GM23338 (cell line): ENCODE data around the gene MAP3K4. TPM values are rescaled to one million over a fixed set of nuclear protein-coding genes. Genes with fewer than 3 reads are reported as not detected.

ENCODE experiments used
- ATAC-seq: fragments of 200-7000 bp; cut with Tn5 transposase; 3 replicates; pipeline ENCODE4 v1.9.1; 2020
- DNase-seq: peaks from one replicate; pipeline ENCODE4 v3.0.0-alpha.2; 2015; ENCODE audit warnings: low spot score
- H2AFZ ChIP-seq: fragments of 200-600 bp; sonication (generic); 2 replicates; pipeline ENCODE4 v1.8.0; 2016; ENCODE audit warnings: antibody characterized with exemption, mild to moderate bottlenecking, moderate library complexity
- H3F3A ChIP-seq: fragments of 200-600 bp; sonication (generic); replicated peaks from 2 replicates; pipeline ENCODE4 v1.8.0; 2017; ENCODE audit warnings: antibody characterized with exemption, mixed run types, low read depth
- H3K27ac ChIP-seq: fragments of 200-600 bp; sonication (generic); 2 replicates; pipeline ENCODE4 v1.6.1; 2016; ENCODE audit warnings: low read depth
- H3K27me3 ChIP-seq: fragments of 200-600 bp; sonication (generic); 2 replicates; pipeline ENCODE4 v1.8.0; 2016; ENCODE audit warnings: mild to moderate bottlenecking, mixed run types, moderate library complexity; ENCODE audit not compliant: insufficient read depth
- H3K36me3 ChIP-seq: fragments of 200-600 bp; sonication (generic); 2 replicates; pipeline ENCODE4 v1.8.0; 2016; ENCODE audit warnings: mild to moderate bottlenecking; ENCODE audit not compliant: insufficient read depth
- H3K4me1 ChIP-seq: fragments of 200-600 bp; sonication (generic); 2 replicates; pipeline ENCODE4 v1.8.0; 2016; ENCODE audit warnings: mild to moderate bottlenecking, moderate library complexity; ENCODE audit not compliant: insufficient read depth
- H3K4me2 ChIP-seq: fragments of 200-600 bp; sonication (generic); 2 replicates; pipeline ENCODE4 v1.7.1; 2017; ENCODE audit warnings: mixed run types
- H3K4me3 ChIP-seq: fragments of 200-600 bp; sonication (generic); 2 replicates; pipeline ENCODE4 v1.6.1; 2016; ENCODE audit warnings: mixed run types
- H3K79me2 ChIP-seq: fragments of 200-600 bp; sonication (generic); replicated peaks from 2 replicates; pipeline ENCODE4 v1.8.0; 2017; ENCODE audit warnings: mild to moderate bottlenecking; ENCODE audit not compliant: insufficient read depth
- H3K9me2 ChIP-seq: fragments of 200-600 bp; sonication (generic); 2 replicates; pipeline ENCODE4 v1.8.0; 2017; ENCODE audit not compliant: insufficient read depth
- H4K20me1 ChIP-seq: fragments of 200-600 bp; sonication (generic); replicated peaks from 2 replicates; pipeline ENCODE4 v1.8.0; 2017; ENCODE audit warnings: mild to moderate bottlenecking; ENCODE audit not compliant: insufficient read depth
- H3K27ac Mint-ChIP-seq: 2 replicates; pipeline ENCODE4 v1.8.0; 2020; ENCODE audit warnings: inconsistent platforms, mild to moderate bottlenecking, moderate library complexity, mixed read lengths
- H3K27me3 Mint-ChIP-seq: 3 replicates; pipeline ENCODE4 v1.8.0; 2022; ENCODE audit warnings: low read depth, mild to moderate bottlenecking, moderate library complexity, mixed read lengths, inconsistent platforms; ENCODE audit not compliant: insufficient read depth, poor library complexity
- H3K36me3 Mint-ChIP-seq: 3 replicates; pipeline ENCODE4 v1.8.0; 2021; ENCODE audit warnings: low read depth, mild to moderate bottlenecking, inconsistent platforms, moderate library complexity, mixed read lengths
- H3K4me1 Mint-ChIP-seq: 3 replicates; pipeline ENCODE4 v1.8.0; 2020; ENCODE audit warnings: mild to moderate bottlenecking, inconsistent platforms, mixed read lengths
- H3K4me3 Mint-ChIP-seq: 3 replicates; pipeline ENCODE4 v1.8.0; 2021; ENCODE audit warnings: moderate library complexity, mild to moderate bottlenecking, inconsistent platforms, mixed read lengths
- H3K9me3 Mint-ChIP-seq: 3 replicates; pipeline ENCODE4 v1.8.0; 2020; ENCODE audit warnings: moderate library complexity, mild to moderate bottlenecking, inconsistent platforms, mixed read lengths
- CREB1 ChIP-seq: fragments of 250-450 bp; sonication (Bioruptor Pico); IDR thresholded peaks from 2 replicates; pipeline ENCODE4 v1.5.0; 2020; ENCODE audit warnings: low read depth, mild to moderate bottlenecking, moderate library complexity
- EZH2 ChIP-seq: fragments of 200-600 bp; sonication (generic); IDR thresholded peaks from one replicate; pipeline ENCODE4 v1.8.0; 2017; ENCODE audit warnings: antibody characterized with exemption, mild to moderate bottlenecking, low read depth; ENCODE audit not compliant: unreplicated experiment
- EZH2phosphoT487 ChIP-seq: fragments of 200-600 bp; sonication (generic); IDR thresholded peaks from one replicate; pipeline ENCODE4 v1.8.1; 2018; ENCODE audit warnings: antibody characterized with exemption; ENCODE audit not compliant: unreplicated experiment
- JUNB ChIP-seq: IDR thresholded peaks from one replicate; pipeline ENCODE4 v1.6.1; 2016; ENCODE audit warnings: antibody characterized with exemption; ENCODE audit not compliant: unreplicated experiment
- NANOG ChIP-seq: IDR thresholded peaks from 2 replicates; pipeline ENCODE4 v1.6.1; 2016; ENCODE audit warnings: antibody characterized with exemption, borderline replicate concordance
- POLR2AphosphoS5 ChIP-seq: IDR thresholded peaks from 2 replicates; pipeline ENCODE4 v1.6.1; 2016; ENCODE audit warnings: antibody characterized with exemption, low read depth
- STAT1 ChIP-seq: IDR thresholded peaks from one replicate; pipeline ENCODE4 v1.6.1; 2016; ENCODE audit warnings: antibody characterized with exemption; ENCODE audit not compliant: unreplicated experiment
- ZNF114 ChIP-seq: fragments of 250-450 bp; sonication (Bioruptor Pico); IDR thresholded peaks from 2 replicates; pipeline ENCODE4 v1.5.0; 2020; ENCODE audit warnings: mild to moderate bottlenecking, moderate library complexity
- ZNF331 ChIP-seq: fragments of 250-450 bp; sonication (Bioruptor Pico); IDR thresholded peaks from 2 replicates; pipeline ENCODE4 v1.5.0; 2020; ENCODE audit warnings: low read depth, mild to moderate bottlenecking, moderate library complexity
- polyA plus RNA-seq: library from polyadenylated mRNA; unstranded; fragments of >200 nt; fragmentation: Nextera tagmentation; extraction: Ambion mirVana; gene quantifications from 2 replicates; pipeline ENCODE4 v1.2.1, GENCODE V29; 2016
- total RNA-seq: library from RNA; depleted of rRNA; stranded (reverse); fragments of >200 nt; shearing (Covaris generic); gene quantifications from 2 replicates; pipeline ENCODE4 v1.2.3, GENCODE V29; 2014
- TF ChIP-seq, protein P1 (sequence below): IDR thresholded peaks from one replicate; pipeline ENCODE4 v1.6.1; 2018; ENCODE audit warnings: antibody characterized with exemption; ENCODE audit not compliant: unreplicated experiment
- TF ChIP-seq, protein P2 (sequence below), 2 experiments: fragments of 200-600 bp in 1 of 2; sonication (generic) in 1 of 2; conservative IDR thresholded peaks; 2 replicates each; pipeline versions ENCODE4 v1.5.1 to v1.6.1; 2016 to 2017; ENCODE audit warnings: antibody characterized with exemption in 2 of 2, low read depth in 2 of 2, mild to moderate bottlenecking in 2 of 2, moderate library complexity in 1 of 2
- TF ChIP-seq, protein P3 (sequence below): fragments of 250-450 bp; sonication (Bioruptor Pico); IDR thresholded peaks from 2 replicates; pipeline ENCODE4 v1.5.0; 2020; ENCODE audit warnings: mild to moderate bottlenecking, moderate library complexity
- TF ChIP-seq, protein P4 (sequence below): IDR thresholded peaks from 2 replicates; pipeline ENCODE4 v1.6.1; 2016; ENCODE audit warnings: antibody characterized with exemption

Gene MAP3K4
- total and polyA plus RNA-seq, 2 experiments from 2014 or later, result 44.4 to 48.8 TPM

DNA sequence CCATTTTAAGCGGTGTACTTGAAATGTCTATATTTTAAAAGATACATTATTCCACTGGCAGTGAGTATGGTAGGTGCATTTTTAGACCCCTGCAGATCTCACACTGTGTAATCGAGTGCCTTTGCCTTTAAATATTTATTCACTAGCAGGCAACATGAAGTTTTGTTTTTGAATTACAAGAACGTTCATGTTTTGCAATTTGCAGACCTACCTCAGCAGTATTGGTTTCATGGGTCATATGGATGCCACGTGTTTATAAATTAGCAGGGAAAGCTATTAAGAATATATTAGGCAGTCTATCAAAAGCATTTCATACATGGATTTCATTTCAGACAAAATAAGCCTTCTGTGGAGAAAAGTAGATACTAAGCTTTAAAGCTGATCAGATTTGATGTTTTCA, 7.2 kb downstream of the MAP3K4 start:
- peaks cover 3% of the 10 kb centered on the region for H3K4me1 ChIP-seq
- no peak overlapping the region for H3K27ac ChIP-seq
- DNase-seq, result no peak
- no peak overlapping the region for H3K4me2 ChIP-seq
- TF ChIP-seq POLR2AphosphoS5, result no peak
- TF ChIP-seq, protein P1, sequence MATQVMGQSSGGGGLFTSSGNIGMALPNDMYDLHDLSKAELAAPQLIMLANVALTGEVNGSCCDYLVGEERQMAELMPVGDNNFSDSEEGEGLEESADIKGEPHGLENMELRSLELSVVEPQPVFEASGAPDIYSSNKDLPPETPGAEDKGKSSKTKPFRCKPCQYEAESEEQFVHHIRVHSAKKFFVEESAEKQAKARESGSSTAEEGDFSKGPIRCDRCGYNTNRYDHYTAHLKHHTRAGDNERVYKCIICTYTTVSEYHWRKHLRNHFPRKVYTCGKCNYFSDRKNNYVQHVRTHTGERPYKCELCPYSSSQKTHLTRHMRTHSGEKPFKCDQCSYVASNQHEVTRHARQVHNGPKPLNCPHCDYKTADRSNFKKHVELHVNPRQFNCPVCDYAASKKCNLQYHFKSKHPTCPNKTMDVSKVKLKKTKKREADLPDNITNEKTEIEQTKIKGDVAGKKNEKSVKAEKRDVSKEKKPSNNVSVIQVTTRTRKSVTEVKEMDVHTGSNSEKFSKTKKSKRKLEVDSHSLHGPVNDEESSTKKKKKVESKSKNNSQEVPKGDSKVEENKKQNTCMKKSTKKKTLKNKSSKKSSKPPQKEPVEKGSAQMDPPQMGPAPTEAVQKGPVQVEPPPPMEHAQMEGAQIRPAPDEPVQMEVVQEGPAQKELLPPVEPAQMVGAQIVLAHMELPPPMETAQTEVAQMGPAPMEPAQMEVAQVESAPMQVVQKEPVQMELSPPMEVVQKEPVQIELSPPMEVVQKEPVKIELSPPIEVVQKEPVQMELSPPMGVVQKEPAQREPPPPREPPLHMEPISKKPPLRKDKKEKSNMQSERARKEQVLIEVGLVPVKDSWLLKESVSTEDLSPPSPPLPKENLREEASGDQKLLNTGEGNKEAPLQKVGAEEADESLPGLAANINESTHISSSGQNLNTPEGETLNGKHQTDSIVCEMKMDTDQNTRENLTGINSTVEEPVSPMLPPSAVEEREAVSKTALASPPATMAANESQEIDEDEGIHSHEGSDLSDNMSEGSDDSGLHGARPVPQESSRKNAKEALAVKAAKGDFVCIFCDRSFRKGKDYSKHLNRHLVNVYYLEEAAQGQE, result no peak
- TF ChIP-seq, protein P2, sequence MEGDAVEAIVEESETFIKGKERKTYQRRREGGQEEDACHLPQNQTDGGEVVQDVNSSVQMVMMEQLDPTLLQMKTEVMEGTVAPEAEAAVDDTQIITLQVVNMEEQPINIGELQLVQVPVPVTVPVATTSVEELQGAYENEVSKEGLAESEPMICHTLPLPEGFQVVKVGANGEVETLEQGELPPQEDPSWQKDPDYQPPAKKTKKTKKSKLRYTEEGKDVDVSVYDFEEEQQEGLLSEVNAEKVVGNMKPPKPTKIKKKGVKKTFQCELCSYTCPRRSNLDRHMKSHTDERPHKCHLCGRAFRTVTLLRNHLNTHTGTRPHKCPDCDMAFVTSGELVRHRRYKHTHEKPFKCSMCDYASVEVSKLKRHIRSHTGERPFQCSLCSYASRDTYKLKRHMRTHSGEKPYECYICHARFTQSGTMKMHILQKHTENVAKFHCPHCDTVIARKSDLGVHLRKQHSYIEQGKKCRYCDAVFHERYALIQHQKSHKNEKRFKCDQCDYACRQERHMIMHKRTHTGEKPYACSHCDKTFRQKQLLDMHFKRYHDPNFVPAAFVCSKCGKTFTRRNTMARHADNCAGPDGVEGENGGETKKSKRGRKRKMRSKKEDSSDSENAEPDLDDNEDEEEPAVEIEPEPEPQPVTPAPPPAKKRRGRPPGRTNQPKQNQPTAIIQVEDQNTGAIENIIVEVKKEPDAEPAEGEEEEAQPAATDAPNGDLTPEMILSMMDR (conservative IDR thresholded peaks at IDR 0.05; ENCODE audit: low read depth in 2 of 2), result no peak
- TF ChIP-seq NANOG, result no peak
- TF ChIP-seq, protein P3, sequence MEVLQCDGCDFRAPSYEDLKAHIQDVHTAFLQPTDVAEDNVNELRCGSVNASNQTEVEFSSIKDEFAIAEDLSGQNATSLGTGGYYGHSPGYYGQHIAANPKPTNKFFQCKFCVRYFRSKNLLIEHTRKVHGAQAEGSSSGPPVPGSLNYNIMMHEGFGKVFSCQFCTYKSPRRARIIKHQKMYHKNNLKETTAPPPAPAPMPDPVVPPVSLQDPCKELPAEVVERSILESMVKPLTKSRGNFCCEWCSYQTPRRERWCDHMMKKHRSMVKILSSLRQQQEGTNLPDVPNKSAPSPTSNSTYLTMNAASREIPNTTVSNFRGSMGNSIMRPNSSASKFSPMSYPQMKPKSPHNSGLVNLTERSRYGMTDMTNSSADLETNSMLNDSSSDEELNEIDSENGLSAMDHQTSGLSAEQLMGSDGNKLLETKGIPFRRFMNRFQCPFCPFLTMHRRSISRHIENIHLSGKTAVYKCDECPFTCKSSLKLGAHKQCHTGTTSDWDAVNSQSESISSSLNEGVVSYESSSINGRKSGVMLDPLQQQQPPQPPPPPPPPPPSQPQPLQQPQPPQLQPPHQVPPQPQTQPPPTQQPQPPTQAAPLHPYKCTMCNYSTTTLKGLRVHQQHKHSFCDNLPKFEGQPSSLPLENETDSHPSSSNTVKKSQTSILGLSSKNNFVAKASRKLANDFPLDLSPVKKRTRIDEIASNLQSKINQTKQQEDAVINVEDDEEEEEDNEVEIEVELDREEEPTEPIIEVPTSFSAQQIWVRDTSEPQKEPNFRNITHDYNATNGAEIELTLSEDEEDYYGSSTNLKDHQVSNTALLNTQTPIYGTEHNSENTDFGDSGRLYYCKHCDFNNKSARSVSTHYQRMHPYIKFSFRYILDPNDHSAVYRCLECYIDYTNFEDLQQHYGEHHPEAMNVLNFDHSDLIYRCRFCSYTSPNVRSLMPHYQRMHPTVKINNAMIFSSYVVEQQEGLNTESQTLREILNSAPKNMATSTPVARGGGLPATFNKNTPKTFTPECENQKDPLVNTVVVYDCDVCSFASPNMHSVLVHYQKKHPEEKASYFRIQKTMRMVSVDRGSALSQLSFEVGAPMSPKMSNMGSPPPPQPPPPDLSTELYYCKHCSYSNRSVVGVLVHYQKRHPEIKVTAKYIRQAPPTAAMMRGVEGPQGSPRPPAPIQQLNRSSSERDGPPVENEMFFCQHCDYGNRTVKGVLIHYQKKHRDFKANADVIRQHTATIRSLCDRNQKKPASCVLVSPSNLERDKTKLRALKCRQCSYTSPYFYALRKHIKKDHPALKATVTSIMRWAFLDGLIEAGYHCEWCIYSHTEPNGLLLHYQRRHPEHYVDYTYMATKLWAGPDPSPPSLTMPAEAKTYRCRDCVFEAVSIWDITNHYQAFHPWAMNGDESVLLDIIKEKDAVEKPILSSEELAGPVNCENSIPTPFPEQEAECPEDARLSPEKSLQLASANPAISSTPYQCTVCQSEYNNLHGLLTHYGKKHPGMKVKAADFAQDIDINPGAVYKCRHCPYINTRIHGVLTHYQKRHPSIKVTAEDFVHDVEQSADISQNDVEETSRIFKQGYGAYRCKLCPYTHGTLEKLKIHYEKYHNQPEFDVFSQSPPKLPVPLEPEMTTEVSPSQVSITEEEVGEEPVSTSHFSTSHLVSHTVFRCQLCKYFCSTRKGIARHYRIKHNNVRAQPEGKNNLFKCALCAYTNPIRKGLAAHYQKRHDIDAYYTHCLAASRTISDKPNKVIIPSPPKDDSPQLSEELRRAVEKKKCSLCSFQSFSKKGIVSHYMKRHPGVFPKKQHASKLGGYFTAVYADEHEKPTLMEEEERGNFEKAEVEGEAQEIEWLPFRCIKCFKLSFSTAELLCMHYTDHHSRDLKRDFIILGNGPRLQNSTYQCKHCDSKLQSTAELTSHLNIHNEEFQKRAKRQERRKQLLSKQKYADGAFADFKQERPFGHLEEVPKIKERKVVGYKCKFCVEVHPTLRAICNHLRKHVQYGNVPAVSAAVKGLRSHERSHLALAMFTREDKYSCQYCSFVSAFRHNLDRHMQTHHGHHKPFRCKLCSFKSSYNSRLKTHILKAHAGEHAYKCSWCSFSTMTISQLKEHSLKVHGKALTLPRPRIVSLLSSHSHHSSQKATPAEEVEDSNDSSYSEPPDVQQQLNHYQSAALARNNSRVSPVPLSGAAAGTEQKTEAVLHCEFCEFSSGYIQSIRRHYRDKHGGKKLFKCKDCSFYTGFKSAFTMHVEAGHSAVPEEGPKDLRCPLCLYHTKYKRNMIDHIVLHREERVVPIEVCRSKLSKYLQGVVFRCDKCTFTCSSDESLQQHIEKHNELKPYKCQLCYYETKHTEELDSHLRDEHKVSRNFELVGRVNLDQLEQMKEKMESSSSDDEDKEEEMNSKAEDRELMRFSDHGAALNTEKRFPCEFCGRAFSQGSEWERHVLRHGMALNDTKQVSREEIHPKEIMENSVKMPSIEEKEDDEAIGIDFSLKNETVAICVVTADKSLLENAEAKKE (CRISPR knock-in tag), result no peak
- TF ChIP-seq, protein P4, sequence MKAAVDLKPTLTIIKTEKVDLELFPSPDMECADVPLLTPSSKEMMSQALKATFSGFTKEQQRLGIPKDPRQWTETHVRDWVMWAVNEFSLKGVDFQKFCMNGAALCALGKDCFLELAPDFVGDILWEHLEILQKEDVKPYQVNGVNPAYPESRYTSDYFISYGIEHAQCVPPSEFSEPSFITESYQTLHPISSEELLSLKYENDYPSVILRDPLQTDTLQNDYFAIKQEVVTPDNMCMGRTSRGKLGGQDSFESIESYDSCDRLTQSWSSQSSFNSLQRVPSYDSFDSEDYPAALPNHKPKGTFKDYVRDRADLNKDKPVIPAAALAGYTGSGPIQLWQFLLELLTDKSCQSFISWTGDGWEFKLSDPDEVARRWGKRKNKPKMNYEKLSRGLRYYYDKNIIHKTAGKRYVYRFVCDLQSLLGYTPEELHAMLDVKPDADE, result no peak
- no peak for TF ChIP-seq ZNF114
- no peak for TF ChIP-seq EZH2
- no peak for TF ChIP-seq EZH2phosphoT487
- no peak for TF ChIP-seq CREB1 (CRISPR knock-in tag)
- TF ChIP-seq JUNB, result no peak
- TF ChIP-seq ZNF331 (CRISPR knock-in tag), result no peak
- TF ChIP-seq STAT1, result no peak
- Mint-ChIP-seq H3K4me3 (no peak overlapping the region), H3K9me3 (no peaks in the 10 kb centered on the region), H3K27me3 (peaks cover 1% of the 10 kb centered on the region), H3K36me3 (peaks cover 4% of the 10 kb centered on the region; the same call in 2 of the 3 replicates), H3K27ac (no peak overlapping the region), H3K4me1 (peaks cover 38% of the 10 kb centered on the region)
- H3K4me3 ChIP-seq, result no peak overlapping the region
- H3K36me3 ChIP-seq, result no peaks in the 10 kb centered on the region
- H3K79me2 ChIP-seq, result peaks cover 98% of the 10 kb centered on the region
- H2AFZ ChIP-seq, result no peak overlapping the region
- ATAC-seq, result no peak
- no peaks in the 10 kb centered on the region for H3F3A ChIP-seq
- no peaks in the 10 kb centered on the region for H3K9me2 ChIP-seq
- H4K20me1 ChIP-seq, result peaks cover 39% of the 10 kb centered on the region
- no peaks in the 10 kb centered on the region for H3K27me3 ChIP-seq
